ENCODE results near the gene NDUFAF7. TPM values are rescaled to one million over a fixed set of nuclear protein-coding genes. Genes with fewer than 3 reads are reported as not detected.

NDUFAF7 gene
- total RNA-seq, 1 experiment from 2014 or later, result 13.2 TPM

GRCh38 chr2:37196320-37197195 is 34.9 kb upstream of the NDUFAF7 start, which contains the start of gene CEBPZOS:
CEBPZOS (plus strand) TSS chr2:37196496; CDS start chr2:37199705, 3,209 bp downstream.
- H3K9me3 ChIP-seq (ENCODE audit: low read length), result no peaks in the 10 kb centered on the region
- H2AFZ ChIP-seq (ENCODE audit: low read length), result peak within 1 kb of the TSS; percentile 96
- no TSS peak for BruUV-seq (replicated peaks)
- no peaks in the 10 kb centered on the region for H3F3A ChIP-seq (ENCODE audit: low read length, unreplicated experiment)
- peak within 1 kb of the TSS; percentile 91 for H3K4me2 ChIP-seq (ENCODE audit: low read length)
- H3K27me3 ChIP-seq (ENCODE audit: low read length), result no peaks in the 10 kb centered on the region
- POLR2A ChIA-PET (ENCODE audit: unreplicated experiment), result interaction anchor here (0.6 kb wide), 1 partner anchor 38 kb away, joined by 6 read pairs; no protein-coding TSS in a partner anchor
- peak within 1 kb of the TSS; percentile 90 for H3K9ac ChIP-seq (ENCODE audit: low read length)
- peak; percentile 84 for ATAC-seq
- H4K20me1 ChIP-seq (ENCODE audit: low read length), result no peaks in the 10 kb centered on the region
- peak within 1 kb of the TSS; percentile 46 for H3K27ac ChIP-seq (ENCODE audit: low read length)
- TF ChIP-seq EZH2 (IDR thresholded peaks at IDR 0.05; ENCODE audit: low read length, unreplicated experiment), result no peak
- no peak for TF ChIP-seq CTCF (conservative IDR thresholded peaks at IDR 0.05; ENCODE audit: low read depth, low read length)
- no peak for TF ChIP-seq EZH2phosphoT487 (IDR thresholded peaks at IDR 0.05; ENCODE audit: borderline replicate concordance, low read length)
- no peaks in the 10 kb centered on the region for H3K9me2 ChIP-seq (replicated peaks; ENCODE audit: low read length)
- DNase-seq, result peak; percentile 84
- H3K79me2 ChIP-seq (ENCODE audit: low read length), result peaks cover 44% of the 10 kb centered on the region
- intact Hi-C loops (cut with micrococcal nuclease), result no loop called here
- H3K4me1 ChIP-seq (ENCODE audit: insufficient read depth, low read length), result peaks cover 19% of the 10 kb centered on the region
- H3K4me3 ChIP-seq (ENCODE audit: low read length), result peak within 1 kb of the TSS; percentile 93
- H3K36me3 ChIP-seq (ENCODE audit: low read depth, low read length), result peaks cover 19% of the 10 kb centered on the region
- CTCF ChIA-PET, result no interaction called here

GRCh38 chr2:37198681-37199065 is 32.8 kb upstream of the NDUFAF7 start:
- H3K9me3 ChIP-seq (ENCODE audit: low read length), result no peaks in the 10 kb centered on the region
- H3K4me2 ChIP-seq (ENCODE audit: low read length), result peak overlapping the region; percentile 91; the same call in 1 of the 2 replicates
- H3K27me3 ChIP-seq (ENCODE audit: low read length), result no peaks in the 10 kb centered on the region
- peaks cover 19% of the 10 kb centered on the region for H3K4me1 ChIP-seq (ENCODE audit: insufficient read depth, low read length)
- ChIA-PET CTCF (no interaction called here), POLR2A (ENCODE audit: unreplicated experiment) (no interaction called here)
- no peak overlapping the region for H2AFZ ChIP-seq (ENCODE audit: low read length)
- peaks cover 48% of the 10 kb centered on the region for H3K79me2 ChIP-seq (ENCODE audit: low read length)
- intact Hi-C loops (cut with micrococcal nuclease), result no loop called here
- peaks cover 3% of the 10 kb centered on the region; the same call in 1 of the 2 replicates for H4K20me1 ChIP-seq (ENCODE audit: low read length)
- H3K9ac ChIP-seq (ENCODE audit: low read length), result no peak overlapping the region
- no TSS peak for BruUV-seq (replicated peaks)
- H3K27ac ChIP-seq (ENCODE audit: low read length), result no peak overlapping the region
- peaks cover 36% of the 10 kb centered on the region for H3K36me3 ChIP-seq (ENCODE audit: low read depth, low read length)
- no peak for DNase-seq
- no peak overlapping the region for H3K4me3 ChIP-seq (ENCODE audit: low read length)
- no peak for TF ChIP-seq EZH2phosphoT487 (IDR thresholded peaks at IDR 0.05; ENCODE audit: borderline replicate concordance, low read length)
- TF ChIP-seq EZH2 (IDR thresholded peaks at IDR 0.05; ENCODE audit: low read length, unreplicated experiment), result no peak
- TF ChIP-seq CTCF (conservative IDR thresholded peaks at IDR 0.05; ENCODE audit: low read depth, low read length), result no peak
- ATAC-seq, result no peak
- H3K9me2 ChIP-seq (replicated peaks; ENCODE audit: low read length), result no peaks in the 10 kb centered on the region
- no peaks in the 10 kb centered on the region for H3F3A ChIP-seq (ENCODE audit: low read length, unreplicated experiment)

- no peaks in the 10 kb centered on the region for H3K9me2 ChIP-seq (replicated peaks; ENCODE audit: low read length)
- no peaks in the 10 kb centered on the region for H3K9me3 ChIP-seq (ENCODE audit: low read length)
- intact Hi-C loops (cut with micrococcal nuclease), result no loop called here
- no TSS peak for BruUV-seq (replicated peaks)
- TF ChIP-seq CTCF (conservative IDR thresholded peaks at IDR 0.05; ENCODE audit: low read depth, low read length), result no peak
- TF ChIP-seq EZH2phosphoT487 (IDR thresholded peaks at IDR 0.05; ENCODE audit: borderline replicate concordance, low read length), result no peak
- no peak for TF ChIP-seq EZH2 (IDR thresholded peaks at IDR 0.05; ENCODE audit: low read length, unreplicated experiment)
- peaks cover 16% of the 10 kb centered on the region for H3K4me1 ChIP-seq (ENCODE audit: insufficient read depth, low read length)
- H3F3A ChIP-seq (ENCODE audit: low read length, unreplicated experiment), result no peaks in the 10 kb centered on the region
- H3K4me3 ChIP-seq (ENCODE audit: low read length), result no peak overlapping the region
- no peak overlapping the region for H2AFZ ChIP-seq (ENCODE audit: low read length)
- H3K36me3 ChIP-seq (ENCODE audit: low read depth, low read length), result peaks cover 54% of the 10 kb centered on the region
- DNase-seq, result no peak
- no peak overlapping the region for H3K27ac ChIP-seq (ENCODE audit: low read length)
- no peaks in the 10 kb centered on the region for H3K27me3 ChIP-seq (ENCODE audit: low read length)
- ATAC-seq, result no peak
- H3K79me2 ChIP-seq (ENCODE audit: low read length), result peaks cover 66% of the 10 kb centered on the region
- ChIA-PET CTCF (no interaction called here), POLR2A (ENCODE audit: unreplicated experiment) (no interaction called here)
- no peak overlapping the region for H3K4me2 ChIP-seq (ENCODE audit: low read length)
- H3K9ac ChIP-seq (ENCODE audit: low read length), result no peak overlapping the region
- peaks cover 6% of the 10 kb centered on the region; the same call in 1 of the 2 replicates for H4K20me1 ChIP-seq (ENCODE audit: low read length)
These were observed 30.2 kb upstream of the NDUFAF7 start for GRCh38 chr2:37201208-37201607.
